Prostate gland (tissue), 2 donors: ENCODE data around the gene TVP23A. TPM values are rescaled to one million over a fixed set of nuclear protein-coding genes. Genes with fewer than 3 reads are reported as not detected.

Experiments used
- DNase-seq: peaks from one replicate; pipeline ENCODE4 v3.0.0-alpha.2; 2019; ENCODE audit warnings: low spot score
- H3K27ac ChIP-seq, 2 donors: fragments of 200-600 bp; sonication (generic); 2 replicates each; pipeline ENCODE4 v1.5.1; 2017 to 2019
- H3K27me3 ChIP-seq: fragments of 200-600 bp; sonication (generic); replicated peaks from 2 replicates; pipeline ENCODE4 v1.5.1; 2019; ENCODE audit not compliant: insufficient read depth
- H3K36me3 ChIP-seq, 2 donors: fragments of 200-600 bp; sonication (generic); 1 replicate in 1 of 2; 2 replicates in 1 of 2; pipeline versions ENCODE4 v1.5.1 to v1.8.1; 2017 to 2019
- H3K4me1 ChIP-seq: fragments of 200-600 bp; sonication (generic); replicated peaks from 2 replicates; pipeline ENCODE4 v1.5.1; 2019
- H3K4me3 ChIP-seq, 2 donors: fragments of 200-600 bp; sonication (generic); 2 replicates each; pipeline ENCODE4 v1.5.1; 2017 to 2019
- H3K9me3 ChIP-seq: fragments of 200-600 bp; sonication (generic); 2 replicates; pipeline ENCODE4 v1.5.1; 2017
- CTCF ChIP-seq, 4 experiments: fragments of 200-600 bp in 2 of 4; fragments of 450-650 bp in 2 of 4; sonication (generic) in 2 of 4; IDR thresholded peaks; 1 replicate in 3 of 4; 2 replicates in 1 of 4; pipeline ENCODE4 v1.5.1; 2016 to 2019; ENCODE audit warnings: antibody characterized with exemption in 4 of 4, mild to moderate bottlenecking in 2 of 4, moderate library complexity in 2 of 4
- POLR2A ChIP-seq: fragments of 450-650 bp; IDR thresholded peaks from one replicate; pipeline ENCODE4 v1.6.1; 2016; ENCODE audit warnings: antibody characterized with exemption, mild to moderate bottlenecking
- POLR2AphosphoS5 ChIP-seq: sonication (generic); formaldehyde crosslinking; IDR thresholded peaks from one replicate; pipeline ENCODE4 v1.6.1; 2017; ENCODE audit warnings: antibody characterized with exemption
- WGBS: methylation state at CpG from one replicate; pipeline ENCODE4 v1.1.5; 2018; 5-methylcytosine and 5-hydroxymethylcytosine counted together
- intact Hi-C: fragments of 100-400 bp; cut with DNase I; formaldehyde crosslinking; loops from one replicate; pipeline ENCODE4 v1.14.2; 2022
- total RNA-seq, 2 donors: library from RNA; depleted of rRNA; stranded (reverse); fragments of >200 nt; gene quantifications; one replicate each; pipeline ENCODE4 v1.1.0, GENCODE V29; 2016

The TVP23A gene
- total RNA-seq, 2 donors from 2014 or later: 0.27 to 5.8 TPM

GRCh38 chr16:10769381-10769780 lies 49.2 kb downstream of the TVP23A start:
- Histone ChIP-seq H3K27ac (no peak overlapping the region), H3K36me3 (no peaks in the 10 kb centered on the region), H3K4me3 (no peak overlapping the region), H3K27me3 (no peaks in the 10 kb centered on the region), H3K4me1 (no peaks in the 10 kb centered on the region), H3K9me3 (no peaks in the 10 kb centered on the region)
- intact Hi-C loops: no loop called here
- 75% methylated on average over 7 of the region's 7 CpGs for WGBS
- TF ChIP-seq POLR2A (no peak), CTCF (IDR thresholded peaks at IDR 0.05) (no peak), POLR2AphosphoS5 (no peak)
- DNase-seq: no peak

GRCh38 chr16:10767127-10767526 lies 51.5 kb downstream of the TVP23A start:
- TF ChIP-seq POLR2AphosphoS5 (no peak), CTCF (IDR thresholded peaks at IDR 0.05) (no peak), POLR2A (no peak)
- peaks cover 5 to 16% of the 10 kb centered on the region in 2 donors for H3K36me3 ChIP-seq
- H3K27me3 ChIP-seq: no peaks in the 10 kb centered on the region
- H3K9me3 ChIP-seq: no peaks in the 10 kb centered on the region
- no peak for DNase-seq
- no peak overlapping the region for H3K27ac ChIP-seq
- WGBS: 94% methylated on average over 5 of the region's 7 CpGs
- H3K4me1 ChIP-seq: no peaks in the 10 kb centered on the region
- H3K4me3 ChIP-seq: no peak overlapping the region
- intact Hi-C loops: no loop called here

- WGBS: 75% methylated on average over 4 of the region's 4 CpGs
- H3K9me3 ChIP-seq: no peaks in the 10 kb centered on the region
These were observed 52.8 kb downstream of the TVP23A start for GRCh38 chr16:10765772-10766171.

GRCh38 chr16:10763456-10763855 lies 55.1 kb downstream of the TVP23A start:
- H3K36me3 ChIP-seq: peaks cover 8 to 34% of the 10 kb centered on the region in 2 donors
- intact Hi-C loops: no loop called here

More at GRCh38 chr16:10765772-10766171, 52.8 kb downstream of the TVP23A start:
- no peak for DNase-seq
- intact Hi-C loops: no loop called here
- Histone ChIP-seq H3K27me3 (no peaks in the 10 kb centered on the region), H3K4me1 (no peaks in the 10 kb centered on the region), H3K36me3 (peaks cover 8 to 22% of the 10 kb centered on the region in 2 donors), H3K27ac (no peak overlapping the region), H3K4me3 (no peak overlapping the region)
- TF ChIP-seq CTCF (IDR thresholded peaks at IDR 0.05) (no peak), POLR2AphosphoS5 (no peak), POLR2A (no peak)

More at GRCh38 chr16:10763456-10763855, 55.1 kb downstream of the TVP23A start:
- H3K27ac ChIP-seq: no peak overlapping the region
- no peak for DNase-seq
- H3K9me3 ChIP-seq: no peaks in the 10 kb centered on the region
- TF ChIP-seq CTCF (IDR thresholded peaks at IDR 0.05) (no peak), POLR2A (no peak), POLR2AphosphoS5 (no peak)
- no peaks in the 10 kb centered on the region for H3K4me1 ChIP-seq
- H3K4me3 ChIP-seq: no peak overlapping the region
- WGBS: 84% methylated on average over 7 of the region's 7 CpGs
- H3K27me3 ChIP-seq: no peaks in the 10 kb centered on the region
